GM12865 (cell line): ENCODE data around the gene C4orf54.

Source experiments
- DNase-seq: peaks from one replicate; pipeline ENCODE4 v3.0.0; 2010; ENCODE audit warnings: low read depth
- H3K4me3 ChIP-seq: 2 replicates; pipeline ENCODE4 v1.5.1; 2011; ENCODE audit warnings: mild to moderate bottlenecking, low read depth, low read length, control low read depth
- CTCF ChIP-seq: IDR thresholded peaks from 2 replicates; pipeline ENCODE4 v1.5.1; 2011; ENCODE audit warnings: low read length, control low read depth, low read depth, inconsistent platforms; ENCODE audit not compliant: insufficient read depth; ENCODE audit errors: missing control alignments

C4orf54 gene

GRCh38 chr4:99668472-99668871, 10.8 kb upstream of the C4orf54 start:
- no peak overlapping the region for H3K4me3 ChIP-seq
- no peak for TF ChIP-seq CTCF

GRCh38 chr4:99665983-99666382, 8.4 kb upstream of the C4orf54 start:
- no peak for DNase-seq
- H3K4me3 ChIP-seq: no peak overlapping the region
- no peak for TF ChIP-seq CTCF

More at GRCh38 chr4:99668472-99668871, 10.8 kb upstream of the C4orf54 start:
- no peak for DNase-seq

GRCh38 chr4:99664716-99665115, 7.1 kb upstream of the C4orf54 start:
- no peak for DNase-seq
- H3K4me3 ChIP-seq: no peak overlapping the region
- TF ChIP-seq CTCF: no peak

GRCh38 chr4:99661907-99662306, 4.3 kb upstream of the C4orf54 start:
- no peak overlapping the region for H3K4me3 ChIP-seq
- DNase-seq: no peak
- no peak for TF ChIP-seq CTCF

GRCh38 chr4:99658666-99659065, 1.0 kb upstream of the C4orf54 start:
- TF ChIP-seq CTCF: no peak
- DNase-seq: no peak
- no peak overlapping the region for H3K4me3 ChIP-seq

- no peak for DNase-seq
- H3K4me3 ChIP-seq: no peak overlapping the region
- no peak for TF ChIP-seq CTCF
These were observed 2.1 kb downstream of the C4orf54 start for GRCh38 chr4:99655308-99656081.

GRCh38 chr4:99654361-99654761, 3.3 kb downstream of the C4orf54 start:
- peak; percentile 28 for DNase-seq
- no peak overlapping the region for H3K4me3 ChIP-seq
- TF ChIP-seq CTCF: no peak
